Dedifferentiated amniotic fluid mesenchymal stem cell (primary cell): ENCODE data around the gene C16orf96.

Source experiments
- DNase-seq: peaks from one replicate; pipeline ENCODE4 v3.0.0-alpha.2; 2016; ENCODE audit errors: extremely low spot score

C16orf96 gene

GRCh38 chr16:4556112-4556511 is at the start of gene C16orf96:
Gene C16orf96, plus strand, starts transcription at chr16:4556340. Its CDS starts 150 bp downstream, at chr16:4556490.
- no peak for DNase-seq

DNA sequence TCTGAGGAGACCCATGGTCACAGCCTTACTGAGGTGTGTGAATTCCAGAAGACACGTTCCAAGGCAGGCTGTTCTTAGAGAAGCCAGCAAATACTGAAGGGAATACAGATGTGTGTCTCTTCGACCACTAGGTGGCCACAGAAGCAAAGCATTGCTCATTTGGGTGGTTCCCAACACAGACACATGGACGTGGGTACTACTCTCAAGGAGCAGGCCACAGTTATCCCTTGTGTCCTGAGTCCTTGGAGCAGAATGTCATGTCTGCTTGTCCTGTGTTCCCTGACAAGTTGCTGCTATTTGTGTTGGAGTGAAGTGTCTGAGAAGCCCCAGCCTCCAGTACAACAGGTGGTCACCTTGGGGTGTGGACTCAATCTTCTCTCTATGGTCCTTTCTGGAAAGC is 49.7 kb upstream of the C16orf96 start:
- peak; percentile 85 for DNase-seq

DNA sequence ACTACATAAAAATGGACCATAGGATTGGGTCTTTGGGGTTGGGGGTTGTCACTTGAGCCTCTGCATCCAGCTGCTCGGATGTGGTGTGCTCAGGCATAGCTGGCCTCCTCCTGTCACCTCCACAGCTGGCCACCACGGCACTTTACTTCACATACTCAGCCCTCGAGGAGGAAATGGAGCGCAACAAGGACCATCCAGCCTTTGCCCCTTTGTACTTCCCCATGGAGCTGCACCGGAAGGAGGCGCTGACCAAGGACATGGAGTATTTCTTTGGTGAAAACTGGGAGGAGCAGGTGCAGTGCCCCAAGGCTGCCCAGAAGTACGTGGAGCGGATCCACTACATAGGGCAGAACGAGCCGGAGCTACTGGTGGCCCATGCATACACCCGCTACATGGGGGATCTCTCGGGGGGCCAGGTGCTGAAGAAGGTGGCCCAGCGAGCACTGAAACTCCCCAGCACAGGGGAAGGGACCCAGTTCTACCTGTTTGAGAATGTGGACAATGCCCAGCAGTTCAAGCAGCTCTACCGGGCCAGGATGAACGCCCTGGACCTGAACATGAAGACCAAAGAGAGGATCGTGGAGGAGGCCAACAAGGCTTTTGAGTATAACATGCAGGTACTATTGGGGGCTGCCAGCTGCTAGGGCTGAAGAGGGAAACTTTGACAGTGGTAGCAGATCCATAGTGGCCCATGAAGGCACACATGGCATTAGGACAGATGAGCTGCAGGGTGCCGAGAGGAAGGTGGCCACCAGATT is 48.4 kb upstream of the C16orf96 start:
- DNase-seq: no peak

GRCh38 chr16:4508806-4509205 is 47.3 kb upstream of the C16orf96 start:
- DNase-seq: no peak

DNA sequence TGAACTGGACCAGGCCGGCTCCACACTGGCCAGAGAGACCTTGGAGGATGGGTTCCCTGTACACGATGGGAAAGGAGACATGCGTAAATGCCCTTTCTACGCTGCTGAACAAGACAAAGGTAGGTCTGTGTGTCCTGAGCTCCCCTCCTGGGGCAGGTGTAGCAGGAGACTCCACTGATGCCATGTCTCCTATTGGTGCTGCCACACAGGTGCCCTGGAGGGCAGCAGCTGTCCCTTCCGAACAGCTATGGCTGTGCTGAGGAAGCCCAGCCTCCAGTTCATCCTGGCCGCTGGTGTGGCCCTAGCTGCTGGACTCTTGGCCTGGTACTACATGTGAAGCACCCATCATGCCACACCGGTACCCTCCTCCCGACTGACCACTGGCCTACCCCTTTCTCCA is 46.7 kb upstream of the C16orf96 start:
- DNase-seq: no peak

DNA sequence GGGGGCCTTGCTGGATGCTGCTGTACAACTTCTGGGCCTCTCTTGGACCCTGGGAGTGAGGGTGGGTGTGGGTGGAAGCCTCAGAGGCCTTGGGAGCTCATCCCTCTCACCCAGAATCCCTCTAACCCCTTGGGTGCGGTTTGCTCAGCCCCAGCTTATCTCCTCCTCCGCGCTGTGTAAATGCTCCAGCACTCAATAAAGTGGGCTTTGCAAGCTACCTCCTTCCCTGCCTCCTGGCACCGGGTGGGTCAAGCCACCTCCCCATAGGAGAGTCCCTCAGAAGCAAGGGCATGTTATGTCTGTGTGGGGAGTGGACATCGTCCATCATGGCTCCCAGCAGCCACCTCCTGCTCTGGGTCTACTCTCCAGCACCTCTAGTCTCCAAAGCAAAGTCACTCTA is 46.0 kb upstream of the C16orf96 start:
- DNase-seq: no peak

DNA sequence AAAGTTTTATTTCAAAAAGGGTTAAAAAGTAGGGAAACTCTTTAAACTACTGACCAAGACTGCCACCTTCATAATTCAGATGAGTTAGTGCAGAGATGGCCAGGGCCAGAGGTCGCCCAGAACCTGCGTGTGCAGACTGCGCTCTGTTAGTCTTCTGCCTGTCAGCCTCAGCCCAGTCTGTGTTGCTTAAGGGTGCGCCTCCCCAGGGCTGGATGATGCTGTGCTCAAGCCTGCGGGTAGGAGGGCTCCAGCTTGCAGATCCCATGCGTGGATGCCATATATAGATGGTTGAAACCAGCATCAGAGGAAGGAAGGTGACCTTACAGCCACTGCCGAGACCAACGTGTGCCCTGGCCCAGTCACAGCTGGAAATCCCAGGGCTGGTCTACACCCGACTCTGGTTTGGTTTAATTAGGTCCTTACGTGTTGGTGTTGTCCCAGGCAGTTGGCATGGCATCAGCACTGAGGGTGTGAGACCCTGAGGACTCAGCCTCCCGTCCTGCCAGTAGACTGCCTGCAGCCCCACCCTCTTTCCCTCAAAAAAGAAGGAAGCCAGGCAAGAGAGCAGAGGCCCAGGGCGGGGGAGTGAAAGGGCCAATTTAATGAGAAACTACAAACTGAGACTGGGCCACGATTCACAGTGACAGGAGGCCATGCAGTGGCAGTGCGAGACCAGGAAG is 45.3 kb upstream of the C16orf96 start:
- DNase-seq: no peak

DNA sequence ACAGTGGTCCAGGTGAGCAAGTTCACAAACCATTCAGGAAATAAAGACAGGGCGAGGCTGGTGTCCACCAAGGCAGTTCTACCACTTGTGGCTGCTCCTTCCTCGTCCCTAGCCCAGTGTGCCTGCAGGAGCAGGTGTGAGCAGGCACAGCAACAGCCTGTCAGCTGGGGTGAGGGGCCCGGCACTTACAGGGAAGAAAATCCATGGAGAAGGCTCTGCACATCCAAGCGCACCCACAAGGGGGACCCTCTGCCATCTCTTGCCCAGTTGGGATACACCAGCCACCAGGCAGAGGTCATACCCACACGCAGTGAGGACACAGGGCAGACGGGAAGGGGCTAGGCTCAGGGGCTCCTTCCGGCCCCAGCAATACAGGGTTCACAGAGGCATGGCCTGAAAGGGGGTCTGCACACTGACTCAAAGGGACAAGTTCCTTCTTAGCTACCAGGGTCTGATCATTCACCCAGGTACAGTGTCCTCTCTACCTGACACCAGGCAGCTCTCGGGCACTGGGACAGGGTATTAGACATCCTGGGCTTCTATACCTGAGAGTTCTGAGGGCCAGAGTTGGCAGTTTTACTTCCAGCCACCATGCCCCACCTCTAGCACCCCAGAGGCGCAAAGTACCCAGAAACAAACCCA is 44.6 kb upstream of the C16orf96 start:
- DNase-seq: no peak

DNA sequence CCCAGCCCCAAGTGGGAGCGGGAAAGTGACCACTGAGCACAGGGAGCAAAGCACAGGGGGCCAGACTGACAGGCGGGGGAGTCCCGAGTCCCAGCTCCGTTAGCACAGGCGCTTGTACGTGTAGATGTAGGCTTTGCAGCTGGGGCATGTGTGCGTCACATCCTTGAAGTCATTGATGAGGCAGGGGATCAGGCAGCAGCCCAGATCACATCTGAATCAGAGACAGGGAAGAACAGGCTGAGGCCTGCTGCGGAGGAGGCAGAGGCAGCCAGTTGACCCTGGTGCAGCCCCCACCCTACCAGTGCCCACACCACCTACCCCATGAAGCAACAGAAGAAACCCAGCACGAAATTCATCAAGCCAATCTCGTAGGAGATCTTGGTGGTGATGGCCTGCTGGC is 43.7 kb upstream of the C16orf96 start:
- DNase-seq: no peak

- DNase-seq: no peak
These were observed 42.9 kb upstream of the C16orf96 start for GRCh38 chr16:4513086-4513860.

DNA sequence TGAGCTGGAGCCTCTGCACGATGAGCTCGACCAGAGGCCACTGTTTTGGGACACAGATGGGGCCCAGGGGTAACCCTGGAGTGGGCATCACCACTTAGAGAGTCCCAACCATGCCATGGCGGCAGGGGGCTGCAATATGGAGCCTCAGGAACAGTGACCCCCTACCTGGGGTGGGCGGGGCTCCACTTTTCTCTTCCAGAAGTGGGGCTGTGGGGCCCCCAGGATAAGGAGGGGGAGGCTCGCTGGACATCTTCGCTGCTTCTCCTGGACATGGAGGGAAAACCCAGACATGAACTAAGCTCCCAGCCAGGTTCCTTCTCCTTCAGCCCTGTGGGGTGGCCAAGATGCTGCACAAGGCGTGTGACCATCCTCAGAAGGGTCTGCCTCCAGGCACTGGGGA is 42.3 kb upstream of the C16orf96 start:
- DNase-seq: no peak

GRCh38 chr16:4514606-4515005 is 41.5 kb upstream of the C16orf96 start:
- DNase-seq: no peak

DNA sequence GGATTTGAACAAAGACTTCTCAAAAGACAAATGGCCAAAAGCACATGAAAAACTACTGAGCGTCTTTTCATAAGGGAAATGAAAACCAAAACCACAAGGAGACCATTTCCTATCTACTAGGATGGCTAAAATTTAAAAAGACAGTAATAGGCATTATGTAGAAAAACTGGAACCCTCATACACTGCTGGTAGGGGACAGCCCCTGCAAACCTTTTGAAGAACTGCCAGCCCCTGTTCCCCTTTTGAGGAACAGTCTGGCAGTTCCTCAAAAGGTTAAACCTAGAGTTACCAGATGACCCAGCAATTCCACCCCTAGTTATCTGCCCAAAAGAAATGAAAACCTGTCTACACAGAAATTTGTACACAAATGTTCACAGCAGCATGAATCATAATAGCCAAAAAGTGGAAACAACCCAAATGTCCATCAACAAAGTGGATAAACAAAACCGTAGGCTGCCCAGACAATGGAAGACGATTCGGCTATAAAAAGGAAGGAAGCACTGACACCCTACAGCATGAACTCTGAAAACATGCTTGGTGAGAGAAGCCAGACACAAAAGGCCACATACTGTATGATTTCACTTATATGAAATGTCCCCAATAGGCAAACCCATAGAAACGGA is 40.4 kb upstream of the C16orf96 start:
- DNase-seq: no peak

- no peak for DNase-seq
These were observed 38.1 kb upstream of the C16orf96 start for GRCh38 chr16:4517812-4518680.

GRCh38 chr16:4519274-4520058 is 36.7 kb upstream of the C16orf96 start:
- DNase-seq: no peak

- no peak for DNase-seq
These were observed 35.2 kb upstream of the C16orf96 start for GRCh38 chr16:4520913-4521312.

DNA sequence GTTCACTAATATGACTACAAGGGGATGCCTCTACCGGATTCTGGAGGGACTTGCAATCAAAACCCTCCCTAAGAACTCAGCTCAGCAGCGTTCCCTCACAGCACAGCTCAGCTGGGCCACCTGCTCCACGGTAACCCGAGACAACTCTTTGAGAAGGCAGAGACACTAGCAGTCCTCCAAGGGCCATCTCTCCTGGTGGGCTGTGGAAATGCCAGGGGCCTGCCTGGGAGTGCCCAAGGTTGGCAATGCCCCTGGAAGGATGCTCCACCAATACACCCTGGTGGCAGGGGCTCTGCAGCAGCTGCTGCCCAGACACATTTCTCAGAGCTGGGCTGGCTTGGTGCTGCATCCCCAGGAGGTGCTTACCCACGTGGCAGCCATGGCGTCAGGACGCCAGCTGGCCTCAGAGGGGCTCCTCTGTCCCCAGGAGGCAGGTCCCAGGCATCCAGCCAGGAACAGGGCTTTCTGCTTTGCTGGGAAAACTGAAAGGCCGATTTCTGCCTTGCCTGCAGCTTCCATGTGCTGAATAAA is 34.0 kb upstream of the C16orf96 start:
- DNase-seq: no peak

DNA sequence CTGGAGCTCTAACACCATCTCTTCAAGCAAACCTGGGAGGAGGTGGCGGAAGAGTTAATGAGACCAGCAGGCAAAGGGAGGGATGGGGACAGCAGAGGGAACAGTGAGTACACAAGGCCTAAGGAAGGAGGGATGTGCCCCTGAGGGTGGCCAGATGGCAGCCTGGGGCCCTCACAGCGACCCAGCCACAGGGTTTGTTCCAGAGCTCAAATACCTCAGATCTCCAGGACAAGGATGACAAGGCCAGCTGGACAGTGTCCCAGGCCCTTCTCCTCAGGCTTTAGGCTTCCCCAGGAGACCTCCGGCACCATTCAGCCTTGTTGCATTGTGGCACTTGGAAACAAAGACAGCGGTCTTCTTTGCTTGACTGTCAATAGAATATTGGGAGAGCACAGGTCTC is 32.5 kb upstream of the C16orf96 start:
- DNase-seq: no peak

- no peak for DNase-seq
These were observed 31.6 kb upstream of the C16orf96 start for GRCh38 chr16:4524571-4524970.

- no peak for DNase-seq
These were observed 31.1 kb upstream of the C16orf96 start for GRCh38 chr16:4525069-4525468.
